K562 (cell line): ENCODE measurements around the gene PHACTR3.

Experiments used
- L3MBTL2 ChIP-seq: fragments of 450-650 bp; IDR thresholded peaks from 2 replicates; pipeline ENCODE4 v1.6.1; 2016; ENCODE audit warnings: mild to moderate bottlenecking, moderate library complexity
- MAFK ChIP-seq: IDR thresholded peaks from 2 replicates; pipeline ENCODE4 v1.6.1; 2011; ENCODE audit warnings: low read length, improper control_type of control experiment
- NR2F6 ChIP-seq: fragments of 450-650 bp; formaldehyde crosslinking; IDR thresholded peaks from 2 replicates; pipeline ENCODE4 v1.4.0; 2020; ENCODE audit warnings: mild to moderate bottlenecking
- POLR2AphosphoS5 ChIP-seq: IDR thresholded peaks from 2 replicates; pipeline ENCODE4 v1.6.1; 2011; ENCODE audit warnings: mild to moderate bottlenecking, low read depth, low read length, moderate library complexity; ENCODE audit not compliant: control insufficient read depth, insufficient read depth
- PRDM10 ChIP-seq: fragments of 450-650 bp; IDR thresholded peaks from 2 replicates; pipeline ENCODE4 v1.6.1; 2018; ENCODE audit not compliant: partially characterized antibody
- SMC3 ChIP-seq: conservative IDR thresholded peaks from 2 replicates; pipeline ENCODE4 v1.6.1; 2011; ENCODE audit warnings: low read depth, low read length, improper control_type of control experiment; ENCODE audit not compliant: insufficient read depth
- TEAD1 ChIP-seq, 2 experiments: fragments of 450-650 bp in 1 of 2; sonication (generic) in 1 of 2; formaldehyde crosslinking; IDR thresholded peaks; 2 replicates each; pipeline versions ENCODE4 v1.4.0 to v1.8.0; 2020 to 2022; ENCODE audit warnings: mild to moderate bottlenecking in 2 of 2, missing genetic modification reagents in 1 of 2
- TOE1 ChIP-seq, 2 experiments: fragments of 450-650 bp in 1 of 2; sonication (generic) in 1 of 2; formaldehyde crosslinking in 1 of 2; IDR thresholded peaks; 2 replicates each; pipeline versions ENCODE4 v1.7.1 to v1.8.0; 2016 to 2022; ENCODE audit warnings: borderline replicate concordance in 2 of 2, mild to moderate bottlenecking in 2 of 2, antibody characterized with exemption in 1 of 2, inconsistent platforms in 1 of 2, low read depth in 1 of 2, missing genetic modification reagents in 1 of 2, moderate library complexity in 1 of 2
- ZNF830 ChIP-seq: fragments of 250-450 bp; sonication (Bioruptor Pico); IDR thresholded peaks from 2 replicates; pipeline ENCODE4 v1.5.0; 2021; ENCODE audit warnings: mild to moderate bottlenecking
- TF ChIP-seq, protein P1 (sequence below), 3 experiments: IDR thresholded peaks in 2 of 3; conservative IDR thresholded peaks in 1 of 3; 2 replicates each; pipeline ENCODE4 v1.5.1; 2011 to 2012; ENCODE audit warnings: low read length in 3 of 3, mild to moderate bottlenecking in 3 of 3, control low read depth in 2 of 3, improper control_type of control experiment in 1 of 3, inconsistent platforms in 1 of 3, low read depth in 1 of 3, mixed read lengths in 1 of 3, moderate library complexity in 1 of 3; ENCODE audit not compliant: insufficient read depth in 2 of 3

DNA sequence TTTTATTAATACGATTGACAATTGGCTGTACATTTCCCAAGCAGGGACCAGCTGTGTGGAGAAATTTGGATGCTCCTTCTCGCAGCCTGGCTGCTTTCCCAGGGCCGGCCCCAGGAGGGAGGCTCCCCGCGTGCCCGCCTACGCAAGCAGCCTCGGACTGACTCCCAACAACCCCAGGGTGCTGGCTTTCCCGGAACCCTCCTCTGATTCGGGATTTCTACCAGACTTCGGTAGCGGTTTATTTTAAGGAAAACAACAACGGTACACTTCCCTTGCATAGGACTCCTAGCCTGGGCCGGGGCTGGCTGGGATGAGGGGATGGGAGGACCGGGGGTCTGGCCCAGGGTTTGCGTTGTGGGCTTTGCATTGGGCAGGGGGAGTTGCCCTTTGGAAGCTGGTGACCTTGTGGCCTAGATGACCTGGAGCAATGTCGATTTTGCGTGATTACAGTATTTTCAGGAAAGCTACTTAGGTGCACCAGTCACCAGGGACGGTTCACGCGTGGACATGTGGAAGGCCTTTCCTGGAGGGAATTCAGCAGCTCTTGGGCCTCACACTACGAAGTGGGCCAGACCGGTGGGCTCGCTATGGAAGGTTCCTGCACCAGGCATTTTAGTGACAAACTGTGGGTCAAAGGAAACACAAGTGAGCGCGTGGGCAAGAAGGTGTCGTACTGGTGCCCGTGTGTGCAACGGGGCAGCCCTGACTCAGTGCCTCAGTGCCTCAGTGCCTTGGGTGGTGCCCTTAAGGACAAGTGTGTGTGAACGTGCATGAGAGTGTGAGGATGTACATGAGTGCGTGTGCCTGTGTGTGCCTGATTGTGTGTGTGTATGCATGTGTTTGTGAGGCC lies 20.7 kb upstream of the PHACTR3 start:
- TF ChIP-seq, protein P1, sequence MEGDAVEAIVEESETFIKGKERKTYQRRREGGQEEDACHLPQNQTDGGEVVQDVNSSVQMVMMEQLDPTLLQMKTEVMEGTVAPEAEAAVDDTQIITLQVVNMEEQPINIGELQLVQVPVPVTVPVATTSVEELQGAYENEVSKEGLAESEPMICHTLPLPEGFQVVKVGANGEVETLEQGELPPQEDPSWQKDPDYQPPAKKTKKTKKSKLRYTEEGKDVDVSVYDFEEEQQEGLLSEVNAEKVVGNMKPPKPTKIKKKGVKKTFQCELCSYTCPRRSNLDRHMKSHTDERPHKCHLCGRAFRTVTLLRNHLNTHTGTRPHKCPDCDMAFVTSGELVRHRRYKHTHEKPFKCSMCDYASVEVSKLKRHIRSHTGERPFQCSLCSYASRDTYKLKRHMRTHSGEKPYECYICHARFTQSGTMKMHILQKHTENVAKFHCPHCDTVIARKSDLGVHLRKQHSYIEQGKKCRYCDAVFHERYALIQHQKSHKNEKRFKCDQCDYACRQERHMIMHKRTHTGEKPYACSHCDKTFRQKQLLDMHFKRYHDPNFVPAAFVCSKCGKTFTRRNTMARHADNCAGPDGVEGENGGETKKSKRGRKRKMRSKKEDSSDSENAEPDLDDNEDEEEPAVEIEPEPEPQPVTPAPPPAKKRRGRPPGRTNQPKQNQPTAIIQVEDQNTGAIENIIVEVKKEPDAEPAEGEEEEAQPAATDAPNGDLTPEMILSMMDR (IDR thresholded peaks at IDR 0.05 in 2 of 3, conservative IDR thresholded peaks at IDR 0.05 in 1 of 3; ENCODE audit: insufficient read depth in 2 of 3, low read depth in 1 of 3, low read length in 3 of 3), result no peak
- no peak for TF ChIP-seq ZNF830 (CRISPR knock-in tag)
- TF ChIP-seq TEAD1 (CRISPR knock-in tag; IDR thresholded peaks at IDR 0.05), result no peak
- TF ChIP-seq MAFK, result no peak
- TF ChIP-seq NR2F6, result no peak
- no peak for TF ChIP-seq TOE1 (IDR thresholded peaks at IDR 0.05; ENCODE audit: borderline replicate concordance)
- TF ChIP-seq TOE1 (CRISPR knock-in tag; IDR thresholded peaks at IDR 0.05; ENCODE audit: borderline replicate concordance, low read depth), result no peak
- no peak for TF ChIP-seq L3MBTL2
- TF ChIP-seq SMC3, result no peak
- TF ChIP-seq POLR2AphosphoS5, result no peak
- no peak for TF ChIP-seq PRDM10
